Loucy (cell line): ENCODE results near the gene SCD5.

ENCODE experiments used
- CTCF ChIP-seq: fragments of 200-600 bp; sonication (generic); conservative IDR thresholded peaks from 2 replicates; pipeline ENCODE4 v1.5.1; 2014; ENCODE audit warnings: mild to moderate bottlenecking, antibody characterized with exemption, low read length
- EZH2phosphoT487 ChIP-seq: fragments of 200-600 bp; IDR thresholded peaks from 2 replicates; pipeline ENCODE4 v1.6.1; 2018; ENCODE audit warnings: antibody characterized with exemption, mild to moderate bottlenecking, moderate library complexity, borderline replicate concordance

DNA sequence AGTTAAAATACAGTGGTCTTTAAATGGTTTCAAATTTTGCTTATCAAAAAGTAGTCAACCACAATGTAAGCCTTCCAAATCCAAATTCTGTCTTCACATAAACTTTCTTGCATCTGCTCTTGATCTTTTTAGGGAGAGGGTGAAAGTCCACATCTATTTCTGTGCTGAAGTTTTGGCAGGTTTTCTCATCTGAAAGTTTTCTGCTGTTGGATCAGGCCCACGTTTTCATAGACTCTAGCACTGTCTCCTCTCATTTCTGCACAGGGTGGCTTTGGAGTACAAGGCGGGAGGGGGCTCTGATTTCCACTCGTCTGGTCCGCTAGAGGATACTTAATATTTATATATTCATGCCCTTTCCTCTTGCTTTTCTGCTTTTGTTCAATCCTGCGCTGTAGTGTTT lies 218.7 kb downstream of the SCD5 start:
- TF ChIP-seq CTCF: no peak
- no peak for TF ChIP-seq EZH2phosphoT487
